Neural progenitor cell (in vitro differentiated cells): ENCODE data around the gene SLC28A1.

ENCODE experiments used
- EZH2phosphoT487 ChIP-seq: fragments of 200-600 bp; sonication (generic); IDR thresholded peaks from 2 replicates; pipeline ENCODE4 v1.6.1; 2017; ENCODE audit warnings: antibody characterized with exemption
- TF ChIP-seq, protein P1 (sequence below): fragments of 200-600 bp; sonication (generic); IDR thresholded peaks from 2 replicates; pipeline ENCODE4 v1.5.1; 2017; ENCODE audit warnings: antibody characterized with exemption, mild to moderate bottlenecking

DNA sequence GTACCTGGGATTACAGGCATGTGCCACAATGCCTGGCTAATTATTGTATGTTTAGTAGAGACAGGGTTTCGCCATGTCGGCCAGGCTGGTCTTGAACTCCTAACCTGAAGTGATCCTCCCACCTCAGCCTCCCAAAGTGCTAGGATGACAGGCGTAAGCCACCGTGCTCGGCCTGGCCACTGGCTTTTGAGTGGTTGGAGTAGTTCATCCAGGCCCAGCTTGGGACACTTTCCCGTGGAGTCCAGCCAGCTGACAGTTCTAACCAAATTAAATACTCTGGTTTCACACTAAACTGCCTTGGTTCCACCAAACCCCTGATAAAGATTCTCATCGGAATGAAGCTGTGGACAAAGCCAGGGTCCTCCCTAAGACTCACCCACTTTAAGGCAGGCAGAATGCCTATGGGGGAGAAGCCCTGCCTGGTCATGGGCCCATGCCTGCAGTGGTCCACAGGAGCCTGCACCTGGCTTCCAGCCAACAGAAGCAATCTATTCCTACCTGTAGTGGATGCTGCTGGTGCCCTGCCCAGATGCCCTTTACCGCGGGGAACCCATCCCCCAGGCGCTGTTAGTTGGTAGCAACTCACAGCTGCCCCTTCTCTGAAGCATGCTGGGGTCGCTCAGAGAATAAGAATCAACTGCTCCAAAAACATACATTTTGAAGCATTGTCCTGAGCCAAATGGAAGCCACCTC, 5.2 kb upstream of the SLC28A1 start:
- TF ChIP-seq, protein P1, sequence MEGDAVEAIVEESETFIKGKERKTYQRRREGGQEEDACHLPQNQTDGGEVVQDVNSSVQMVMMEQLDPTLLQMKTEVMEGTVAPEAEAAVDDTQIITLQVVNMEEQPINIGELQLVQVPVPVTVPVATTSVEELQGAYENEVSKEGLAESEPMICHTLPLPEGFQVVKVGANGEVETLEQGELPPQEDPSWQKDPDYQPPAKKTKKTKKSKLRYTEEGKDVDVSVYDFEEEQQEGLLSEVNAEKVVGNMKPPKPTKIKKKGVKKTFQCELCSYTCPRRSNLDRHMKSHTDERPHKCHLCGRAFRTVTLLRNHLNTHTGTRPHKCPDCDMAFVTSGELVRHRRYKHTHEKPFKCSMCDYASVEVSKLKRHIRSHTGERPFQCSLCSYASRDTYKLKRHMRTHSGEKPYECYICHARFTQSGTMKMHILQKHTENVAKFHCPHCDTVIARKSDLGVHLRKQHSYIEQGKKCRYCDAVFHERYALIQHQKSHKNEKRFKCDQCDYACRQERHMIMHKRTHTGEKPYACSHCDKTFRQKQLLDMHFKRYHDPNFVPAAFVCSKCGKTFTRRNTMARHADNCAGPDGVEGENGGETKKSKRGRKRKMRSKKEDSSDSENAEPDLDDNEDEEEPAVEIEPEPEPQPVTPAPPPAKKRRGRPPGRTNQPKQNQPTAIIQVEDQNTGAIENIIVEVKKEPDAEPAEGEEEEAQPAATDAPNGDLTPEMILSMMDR, result no peak
- TF ChIP-seq EZH2phosphoT487, result no peak
